GM03348 (cell line): ENCODE measurements around the gene TBC1D10A.
A peak's percentile ranks its signal among the peaks of the same experiment; 100 is the strongest.

ENCODE experiments used
- DNase-seq: peaks from one replicate; pipeline ENCODE4 v3.0.0; 2012; ENCODE audit warnings: low spot score

The TBC1D10A gene

DNA sequence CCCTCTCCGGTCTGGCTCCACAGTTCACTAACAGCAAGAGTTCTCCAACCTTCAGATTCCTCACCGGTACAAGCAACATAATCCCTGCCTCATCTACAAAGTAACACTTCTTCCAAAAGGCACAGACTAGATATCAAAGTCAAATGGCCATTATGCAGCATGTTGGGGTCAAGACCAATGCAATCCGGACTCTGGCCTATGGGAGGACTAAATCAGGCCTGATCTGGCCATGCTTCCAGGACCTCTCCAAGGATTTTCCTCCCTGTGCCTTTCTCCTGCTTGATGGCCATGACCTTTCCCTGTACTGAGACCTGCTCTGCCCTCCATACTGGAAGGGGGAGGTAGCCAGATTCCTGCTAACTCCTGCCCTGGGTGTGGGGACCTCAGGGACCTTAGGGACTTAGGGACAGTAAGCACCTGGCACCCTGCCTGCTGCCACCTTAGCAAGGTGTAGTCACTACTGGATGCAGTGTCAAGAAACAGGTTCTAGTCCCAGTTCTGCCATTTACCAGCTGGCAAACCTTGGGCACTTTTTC is 6.7 kb downstream of the TBC1D10A start:
- DNase-seq, result no peak

DNA sequence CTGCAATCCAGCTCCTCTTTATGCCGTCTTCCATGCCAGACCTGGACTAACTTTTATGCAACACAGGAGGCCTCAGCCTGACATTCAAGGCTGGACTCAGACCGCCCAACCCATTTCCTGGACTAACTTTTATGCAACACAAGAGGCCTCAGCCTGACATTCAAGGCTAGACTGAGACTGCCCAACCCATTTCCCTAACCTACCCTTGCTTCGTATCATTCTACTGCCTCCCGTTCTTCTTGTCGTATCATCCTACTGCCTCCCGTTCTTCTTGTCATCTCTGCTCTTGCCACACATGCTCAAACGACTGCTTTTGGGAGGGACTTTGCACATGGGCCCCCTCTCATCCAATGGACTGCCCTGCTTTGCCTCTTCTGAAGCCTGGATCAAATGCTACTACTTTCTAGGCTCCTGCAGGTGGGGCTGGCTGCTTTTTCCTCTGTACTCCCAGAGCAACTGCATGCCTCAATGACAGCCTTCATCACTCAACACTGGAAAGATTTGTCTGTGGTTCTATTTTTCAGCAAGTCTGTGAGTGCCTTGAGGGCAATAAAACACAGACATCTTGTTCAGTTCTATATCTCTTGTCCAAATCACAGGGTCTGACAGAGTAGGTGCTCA is 7.8 kb downstream of the TBC1D10A start:
- no peak for DNase-seq

DNA sequence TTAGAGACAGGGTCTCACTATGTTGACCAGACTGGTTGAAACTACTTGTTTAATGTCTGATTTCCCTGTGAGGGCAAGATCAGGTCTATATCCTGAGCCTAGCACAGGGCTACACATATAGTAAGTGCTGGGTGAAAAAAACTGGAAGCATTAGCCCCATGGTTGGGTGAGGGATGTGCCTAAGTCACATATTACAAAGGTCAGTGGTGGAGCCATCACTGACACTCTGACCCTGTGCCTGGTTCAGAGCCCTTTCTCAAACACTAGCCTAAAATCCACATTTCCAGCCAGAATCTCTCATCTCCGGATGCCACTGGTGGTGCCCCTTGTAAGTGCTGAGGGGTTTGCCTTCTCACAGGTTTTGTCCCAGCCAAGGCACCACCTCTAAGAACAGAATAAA is 9.0 kb downstream of the TBC1D10A start:
- no peak for DNase-seq

DNA sequence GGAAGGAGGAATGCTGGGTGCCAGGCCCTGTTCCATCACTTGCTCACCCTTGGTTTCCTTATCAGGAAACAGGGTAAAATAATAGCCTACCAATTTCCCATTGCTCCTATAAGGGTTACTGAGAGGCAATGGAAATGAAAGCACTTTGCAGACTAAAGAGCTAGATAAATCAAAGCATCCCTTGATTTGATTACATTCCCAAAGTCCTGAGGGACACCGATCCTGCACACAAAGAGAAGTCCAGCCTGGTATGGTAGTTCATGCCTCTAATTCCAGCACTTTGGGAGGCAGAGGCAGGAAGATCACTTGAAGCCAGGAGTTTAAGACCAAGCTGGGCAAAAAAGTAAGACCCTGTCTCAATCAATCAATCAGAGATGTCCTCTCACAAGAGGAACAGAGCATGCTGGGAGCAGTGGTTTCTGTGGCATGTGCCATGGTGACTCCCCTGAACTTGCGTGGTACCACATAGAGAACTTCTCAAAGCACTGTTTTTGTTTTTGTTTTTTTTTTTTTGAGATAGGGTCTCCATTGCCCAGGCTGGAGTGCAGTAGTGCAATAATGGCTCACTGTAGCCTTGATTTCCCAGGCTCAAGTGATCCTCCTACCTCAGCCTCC is 10.7 kb downstream of the TBC1D10A start:
- DNase-seq, result no peak

DNA sequence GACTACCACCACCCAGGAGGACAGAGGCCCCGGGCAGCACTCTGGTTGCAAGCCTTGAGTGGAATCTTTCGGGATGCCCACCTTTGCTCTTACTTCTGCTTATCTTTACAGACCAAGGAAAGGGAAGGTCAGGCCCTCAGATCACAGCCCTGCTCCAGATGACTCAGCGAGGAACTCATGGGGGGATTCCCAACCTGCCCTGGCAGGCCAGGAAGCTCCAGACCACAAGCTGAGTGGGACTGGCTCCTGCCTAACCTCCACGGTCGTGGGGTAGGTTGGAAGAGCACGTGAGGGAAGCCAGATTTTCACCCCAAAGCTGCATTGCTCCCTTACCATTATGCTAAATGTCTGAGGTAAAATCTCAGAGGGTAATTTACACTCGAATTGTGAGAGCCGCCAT is 11.8 kb downstream of the TBC1D10A start:
- DNase-seq, result no peak

DNA sequence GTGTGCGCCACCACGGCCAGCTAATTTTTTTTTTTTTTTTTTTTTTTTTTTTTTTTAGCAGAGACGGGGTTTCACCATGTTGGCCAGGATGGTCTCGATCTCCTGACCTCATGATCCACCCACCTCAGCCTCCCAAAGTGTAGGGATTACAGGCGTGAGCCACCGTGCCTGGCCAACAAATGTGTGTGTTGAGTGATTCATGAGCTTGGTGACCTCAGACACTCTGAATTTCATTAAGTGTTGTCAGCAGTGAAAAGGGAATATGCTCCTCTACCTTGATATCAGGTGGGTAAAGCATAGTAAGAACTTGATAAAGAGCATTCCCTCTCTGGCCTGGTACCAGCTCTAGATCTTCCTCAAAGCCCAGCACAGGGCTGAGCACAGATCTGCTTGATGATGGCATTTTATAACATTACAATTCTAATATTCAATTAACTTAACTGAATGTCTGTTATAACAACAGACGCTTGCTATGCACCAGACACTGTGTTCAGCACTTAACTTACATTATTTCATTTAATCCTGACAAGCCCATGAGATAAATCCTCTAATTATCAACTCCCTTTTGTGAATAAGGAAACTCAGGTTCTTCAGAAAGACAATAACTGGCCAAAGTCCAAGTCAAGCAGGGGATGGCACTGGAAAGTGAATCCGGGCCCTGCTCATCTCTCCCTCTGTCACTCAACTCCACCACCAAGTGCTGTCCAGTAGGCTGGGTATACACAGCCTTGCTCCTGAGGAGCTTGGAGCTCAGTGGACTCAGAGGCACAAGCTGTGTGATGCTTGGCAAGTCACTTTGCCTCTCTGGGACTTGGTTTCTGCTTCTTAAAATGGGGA is 13.0 kb downstream of the TBC1D10A start:
- DNase-seq, result no peak

DNA sequence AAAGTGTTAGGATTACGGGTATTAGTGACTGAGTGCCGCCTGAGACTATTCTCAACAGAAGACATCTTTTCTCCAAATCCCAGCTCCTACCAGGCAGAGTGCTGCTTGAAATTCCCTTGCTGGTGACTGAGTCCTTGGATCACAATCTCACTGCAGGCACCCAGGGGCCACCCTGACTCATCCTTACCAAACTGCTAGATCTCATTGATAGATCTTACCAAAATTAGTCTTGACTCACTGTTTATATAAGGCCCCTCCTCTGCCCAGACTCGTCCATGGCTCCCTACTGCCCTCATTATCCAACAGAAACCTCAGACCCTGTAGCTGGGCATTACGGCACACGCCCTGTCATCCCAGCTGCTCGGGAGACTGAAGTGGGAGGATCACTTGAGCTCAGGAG is 14.7 kb downstream of the TBC1D10A start:
- DNase-seq, result peak; percentile 62

DNA sequence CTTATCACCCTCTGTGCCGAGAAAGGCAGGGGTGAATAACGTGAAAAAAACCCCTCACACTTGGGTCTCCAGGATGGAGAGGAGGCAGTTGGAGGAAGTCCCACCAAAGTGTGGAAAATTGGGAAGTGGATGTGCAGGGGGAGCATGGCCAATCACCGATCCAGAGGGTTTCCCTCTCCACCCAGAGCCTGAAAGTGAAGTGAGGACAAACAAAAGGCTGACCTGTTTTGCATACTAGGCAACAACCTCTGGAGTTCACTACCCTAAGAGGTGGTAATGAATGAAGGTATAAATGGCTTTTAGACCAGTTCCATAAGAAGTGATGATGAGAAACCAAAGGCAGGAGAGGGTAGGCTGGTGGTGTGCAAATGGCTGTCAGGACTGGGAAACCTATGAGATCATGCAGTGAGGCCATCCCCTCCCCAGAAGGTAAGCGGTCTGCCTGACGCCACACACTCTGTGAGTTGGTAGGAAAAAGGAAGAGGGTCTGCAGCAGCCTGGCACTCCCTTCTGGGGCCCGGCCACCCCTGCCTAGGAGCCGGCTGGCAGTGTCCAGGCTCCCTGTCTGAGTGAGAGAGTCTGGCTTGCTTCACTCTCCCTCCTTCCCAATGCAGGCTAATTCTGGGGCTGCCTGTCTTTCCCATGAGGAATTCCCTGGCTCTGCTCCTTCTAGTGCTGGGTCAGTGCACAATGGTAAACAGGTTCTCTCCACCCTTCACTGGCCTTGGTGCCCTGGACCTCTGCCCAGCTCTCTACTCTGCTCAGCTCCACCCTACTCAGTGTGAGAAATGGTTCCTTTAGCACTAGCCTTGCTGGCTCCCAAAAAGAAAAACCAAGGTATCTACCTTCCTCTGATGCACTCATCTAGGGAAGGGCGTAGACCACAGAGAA is 15.6 kb downstream of the TBC1D10A start:
- DNase-seq, result peak; percentile 77

DNA sequence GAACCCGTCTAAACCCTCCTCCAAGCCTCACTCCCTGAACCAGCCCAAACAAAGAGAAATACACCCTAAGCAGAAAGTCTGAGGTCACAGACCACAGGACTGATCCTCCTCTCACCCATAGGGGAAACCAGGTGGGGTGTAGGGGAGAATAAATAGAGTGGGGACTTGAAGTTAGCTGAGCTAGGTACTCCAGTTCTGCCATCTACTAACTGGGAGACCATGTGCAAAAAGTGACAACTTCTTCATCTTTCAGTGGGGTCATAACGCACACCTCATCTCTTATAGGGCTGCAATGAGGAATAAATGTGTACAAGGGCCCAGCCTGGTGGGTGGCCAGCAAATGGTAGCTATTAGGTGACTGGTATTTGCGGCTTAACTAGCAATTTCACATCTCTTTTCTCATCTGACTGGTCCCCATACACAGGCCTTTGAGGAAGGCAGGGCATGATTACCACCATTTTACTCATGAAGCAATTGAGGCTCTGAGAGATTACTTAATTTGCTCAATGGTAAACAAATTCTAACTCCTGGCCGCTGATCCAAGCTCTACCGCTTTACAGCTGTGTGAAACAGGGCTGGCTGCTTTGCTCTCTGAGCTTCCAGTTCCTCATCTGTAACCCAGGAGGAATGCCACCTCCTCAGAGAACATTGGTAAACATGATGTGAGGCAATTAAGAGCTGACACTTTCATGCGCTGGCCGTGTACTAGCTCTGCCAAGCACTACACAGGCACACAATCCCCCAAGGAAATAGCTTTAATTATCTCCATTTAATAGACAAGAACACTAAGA is 16.6 kb downstream of the TBC1D10A start:
- DNase-seq, result peak; percentile 45

DNA sequence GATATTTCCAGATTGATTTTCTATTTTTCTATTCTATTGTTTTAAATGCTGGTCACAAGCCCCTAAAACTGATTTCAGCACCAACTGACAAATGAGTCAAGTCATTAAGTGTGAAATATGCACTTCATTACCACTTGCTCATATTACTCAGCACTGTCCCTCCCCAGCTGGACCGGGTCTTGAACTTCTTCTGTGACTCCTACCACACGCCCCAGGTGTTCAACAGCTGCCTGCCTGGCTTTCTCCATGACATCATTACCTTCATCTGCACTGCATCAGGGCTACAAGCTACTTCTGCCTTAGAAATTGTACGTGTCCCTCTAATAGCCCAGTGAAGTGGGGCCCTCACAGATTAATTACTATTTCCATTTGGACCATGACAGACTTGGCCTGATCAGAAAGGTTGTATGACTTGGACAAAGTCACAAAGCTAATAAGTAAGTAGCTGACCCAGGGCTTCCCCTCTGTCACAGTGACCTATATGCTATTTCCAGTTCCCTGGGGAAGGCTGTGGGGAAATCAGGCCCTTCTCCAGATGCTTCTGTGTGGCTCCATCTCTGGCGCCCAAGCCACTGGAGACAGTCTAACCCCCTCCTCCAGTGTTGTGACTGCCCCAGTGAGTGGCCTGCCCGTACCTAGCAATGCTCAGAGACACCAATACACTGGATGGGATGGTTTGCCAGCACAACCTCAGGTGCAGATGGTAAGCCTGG is 18.1 kb downstream of the TBC1D10A start:
- DNase-seq, result peak; percentile 35

DNA sequence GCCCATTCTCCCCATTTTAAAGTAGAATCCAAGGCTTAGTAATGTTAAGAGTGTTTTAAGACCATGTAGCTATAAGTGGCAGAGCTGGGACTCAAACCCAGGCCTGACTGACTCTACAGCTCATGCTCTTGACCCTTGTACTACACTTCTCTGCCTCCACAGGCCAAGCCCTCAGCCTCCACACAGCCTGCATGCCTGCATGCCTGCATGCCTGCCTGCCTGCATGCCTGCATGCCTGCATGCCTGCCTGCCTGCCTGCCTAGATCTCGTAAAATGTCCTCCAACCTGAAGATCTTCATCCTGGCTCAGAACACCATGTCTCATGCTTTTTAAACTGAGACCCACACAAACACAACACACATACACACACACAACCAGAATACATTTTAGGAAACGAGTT is 18.6 kb downstream of the TBC1D10A start:
- no peak for DNase-seq

DNA sequence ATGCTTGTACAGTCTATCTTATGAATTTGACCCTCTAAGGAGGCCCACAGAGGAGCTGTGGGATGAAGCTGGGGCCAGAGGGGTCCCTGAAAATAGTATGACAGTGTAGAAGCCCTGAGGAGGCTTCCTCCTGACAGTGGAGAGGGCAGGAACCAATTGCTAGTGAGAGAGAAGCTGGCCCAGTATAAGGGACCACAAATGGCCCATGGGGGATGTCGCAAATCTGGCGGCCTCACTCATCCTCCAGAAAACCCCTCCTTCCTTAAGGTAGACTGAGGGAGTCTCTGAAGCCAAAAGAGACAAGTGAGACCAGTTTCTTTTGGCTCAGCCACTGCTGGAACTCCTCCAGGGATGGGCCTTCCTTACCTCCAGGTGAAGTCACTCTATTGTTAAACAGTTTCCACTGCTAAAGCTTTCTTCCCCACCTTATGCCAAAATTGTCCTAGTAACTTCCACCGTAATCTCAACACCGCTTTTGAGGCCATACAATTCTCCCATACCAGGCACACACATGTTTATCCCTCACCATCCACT is 19.6 kb downstream of the TBC1D10A start:
- no peak for DNase-seq

DNA sequence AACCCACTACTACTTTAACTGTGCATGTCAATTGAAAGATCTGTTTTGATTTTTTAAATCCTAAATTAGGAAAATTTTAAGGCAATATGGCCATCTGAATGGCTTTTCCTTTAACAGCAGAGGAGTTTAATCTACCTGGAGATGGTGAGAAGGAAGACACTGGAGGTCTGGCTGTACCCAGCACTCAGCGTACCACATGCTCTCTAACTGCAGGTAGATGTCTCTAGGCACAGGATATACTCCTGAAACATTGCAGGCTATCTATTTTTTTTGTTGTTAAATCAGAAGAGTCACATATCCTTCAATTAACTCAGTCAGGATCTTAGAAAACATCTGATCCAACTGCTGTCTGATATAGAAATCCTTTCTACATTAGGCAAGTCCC is 20.1 kb downstream of the TBC1D10A start:
- no peak for DNase-seq

DNA sequence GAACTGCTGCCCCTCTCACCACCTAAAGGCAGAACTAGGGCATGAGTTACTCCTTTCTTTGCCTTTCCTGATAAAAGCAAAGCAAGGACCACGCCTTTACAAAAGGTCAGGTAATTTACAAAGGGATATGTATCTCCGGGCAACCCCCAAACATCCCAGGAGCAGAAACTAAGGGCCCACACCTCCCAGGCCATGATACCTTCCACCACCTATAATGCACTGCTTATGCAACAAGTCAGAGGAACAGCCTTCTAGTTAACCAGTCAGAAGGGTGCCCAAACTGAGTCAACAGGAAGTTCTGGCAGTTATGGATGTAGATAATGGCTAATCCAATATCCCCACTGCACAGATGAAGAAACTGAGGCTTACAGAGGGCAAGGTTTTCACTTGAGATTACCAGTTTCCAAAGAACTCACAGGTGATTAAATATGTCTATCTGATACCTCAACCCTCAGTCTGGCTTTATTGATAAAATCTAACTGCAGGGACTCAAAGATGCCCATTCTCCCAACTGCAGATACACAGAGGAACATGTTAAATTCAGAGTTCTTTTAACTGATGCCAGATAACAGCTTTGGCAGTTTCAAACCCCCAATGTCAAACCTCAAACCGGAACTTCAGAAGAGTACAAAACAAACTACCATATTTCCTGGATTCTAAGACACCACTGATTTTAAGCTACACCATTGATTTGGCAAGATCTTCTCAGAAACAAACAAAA is 20.7 kb downstream of the TBC1D10A start:
- DNase-seq, result no peak

DNA sequence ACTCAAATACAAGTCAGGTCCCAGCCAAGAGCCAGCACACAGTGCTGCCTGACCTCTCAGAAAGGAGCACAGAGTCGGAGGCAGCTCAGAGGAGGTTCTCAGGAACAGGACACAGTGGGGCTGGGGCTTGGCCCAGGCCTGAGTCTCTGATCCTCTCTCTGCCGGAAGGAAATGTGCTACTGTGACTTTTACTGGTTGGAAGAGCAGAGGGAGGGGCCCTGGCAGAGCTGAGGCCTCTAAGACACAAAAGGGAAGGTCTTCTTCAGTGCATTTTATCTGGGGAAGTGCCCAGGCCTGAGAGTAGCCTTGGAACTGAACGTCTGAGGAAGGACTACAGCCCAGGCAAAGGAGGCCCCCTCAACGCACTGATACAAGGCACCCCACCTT is 21.2 kb downstream of the TBC1D10A start:
- peak; percentile 27 for DNase-seq

DNA sequence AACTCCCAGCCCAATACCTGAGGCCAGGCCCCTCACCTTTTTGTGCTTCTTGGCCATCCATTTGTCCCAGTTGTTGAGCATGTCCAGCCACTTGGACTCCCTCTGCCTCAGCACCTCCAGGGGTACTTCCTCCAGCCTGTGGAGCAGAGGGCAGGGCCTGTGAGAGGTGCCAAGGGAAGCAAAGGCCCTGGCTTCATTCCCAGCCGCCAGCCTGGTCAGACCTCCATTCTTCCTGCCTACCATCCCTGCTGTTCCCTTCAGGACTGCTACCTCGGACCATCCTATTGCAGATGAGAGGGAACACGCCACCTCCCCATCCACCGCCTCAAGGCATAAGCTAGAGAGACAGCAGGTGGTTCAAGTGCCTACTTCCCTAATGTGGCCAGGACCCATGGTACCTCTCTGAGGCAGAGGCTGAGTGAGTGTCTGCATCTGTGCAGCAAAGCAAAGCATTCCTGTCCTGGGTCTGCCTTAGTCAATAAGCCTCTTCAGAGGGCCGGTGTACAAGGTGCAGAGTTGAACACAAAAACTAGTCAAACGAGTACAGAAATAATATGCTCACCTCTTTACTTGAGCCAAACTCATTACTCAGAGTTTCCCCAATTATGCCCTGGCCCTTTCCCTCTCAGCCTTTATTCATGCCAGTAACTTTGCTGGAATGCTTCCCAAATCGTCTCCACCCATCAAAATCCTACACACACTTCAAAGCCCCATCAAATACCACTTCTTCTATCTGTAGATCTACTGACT is 22.1 kb downstream of the TBC1D10A start:
- peak; percentile 27 for DNase-seq

DNA sequence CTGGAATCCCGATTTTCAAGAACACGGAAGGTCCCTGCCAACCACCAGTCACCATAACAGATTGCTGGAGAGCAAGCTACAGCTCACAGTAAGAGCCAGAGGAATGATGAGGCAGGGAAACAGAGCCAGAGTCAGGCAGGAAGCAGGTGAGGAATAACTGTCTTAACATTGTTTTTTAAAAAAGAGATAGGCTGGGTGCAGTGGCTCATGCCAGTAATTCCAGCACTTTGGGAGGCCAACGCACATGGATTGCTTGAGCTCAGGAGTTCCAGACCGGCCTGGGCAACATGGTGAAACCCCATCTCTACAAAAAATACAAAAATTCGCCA is 24.0 kb downstream of the TBC1D10A start:
- no peak for DNase-seq

DNA sequence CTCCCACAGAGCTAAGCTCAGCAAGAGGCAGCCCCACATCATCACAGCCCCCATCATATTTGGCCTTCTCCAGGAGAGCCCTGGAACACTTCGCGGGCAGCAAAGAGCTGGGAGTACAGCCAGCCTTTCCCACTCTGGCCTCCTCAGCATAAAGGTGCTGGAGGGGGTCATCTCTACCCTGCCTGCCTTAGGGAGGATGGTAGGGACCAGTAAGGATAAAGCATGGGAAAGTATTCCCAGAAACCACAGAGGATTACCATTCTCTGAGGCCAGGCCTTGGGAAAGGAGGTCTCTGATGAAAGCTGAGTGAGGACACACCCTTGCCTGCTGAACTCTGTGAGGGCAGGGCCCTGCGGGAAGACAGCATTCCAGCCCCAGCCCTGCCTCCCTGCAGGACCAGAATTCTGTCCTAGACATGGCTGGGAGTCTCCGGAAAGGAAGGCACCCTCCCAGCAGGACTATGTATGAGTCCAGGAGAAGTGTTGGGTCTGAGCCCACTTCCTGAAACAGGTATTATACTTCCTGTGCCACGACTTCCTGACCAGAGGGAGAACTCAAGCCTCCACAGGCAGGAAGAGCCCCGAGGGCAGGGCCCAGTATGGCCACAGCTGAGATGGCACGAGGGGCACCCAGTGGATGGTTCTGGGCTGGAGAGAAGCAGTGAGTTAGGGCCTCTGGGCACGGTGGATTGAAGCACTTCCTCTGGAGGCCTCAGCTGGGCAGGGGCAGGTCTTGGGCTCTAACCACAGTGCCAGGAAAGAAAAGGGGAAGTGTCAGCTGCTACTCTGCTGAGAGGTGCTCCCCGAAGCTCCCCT is 24.5 kb downstream of the TBC1D10A start:
- DNase-seq, result peak; percentile 73
